HepG2 (cell line): ENCODE measurements around the gene PDGFB. TPM values are rescaled to one million over a fixed set of nuclear protein-coding genes. Genes with fewer than 3 reads are reported as not detected.
A peak's percentile ranks its signal among the peaks of the same experiment; 100 is the strongest.

Experiments
- ARNT2 ChIP-seq: sonication (generic); formaldehyde crosslinking; IDR thresholded peaks from 2 replicates; pipeline ENCODE4 v1.8.0; 2022; ENCODE audit warnings: mild to moderate bottlenecking, low read depth, missing genetic modification reagents, moderate library complexity
- ATRX ChIP-seq: sonication (generic); formaldehyde crosslinking; IDR thresholded peaks from 2 replicates; pipeline ENCODE4 v1.4.0; 2020; ENCODE audit warnings: missing genetic modification reagents, borderline replicate concordance
- CENPX ChIP-seq: sonication (generic); formaldehyde crosslinking; IDR thresholded peaks from 2 replicates; pipeline ENCODE4 v1.9.0; 2021; ENCODE audit warnings: mild to moderate bottlenecking, missing genetic modification reagents, moderate library complexity
- IRF2 ChIP-seq: IDR thresholded peaks from 2 replicates; pipeline ENCODE4 v1.6.1; 2018; ENCODE audit warnings: missing genetic modification reagents, missing compliant biosample characterization
- ISL2 ChIP-seq: sonication (generic); formaldehyde crosslinking; IDR thresholded peaks from 2 replicates; pipeline ENCODE4 v1.5.0; 2020; ENCODE audit warnings: missing genetic modification reagents
- MAF1 ChIP-seq: sonication (generic); formaldehyde crosslinking; IDR thresholded peaks from 2 replicates; pipeline ENCODE4 v1.5.0; 2020; ENCODE audit warnings: missing genetic modification reagents, borderline replicate concordance
- MIER3 ChIP-seq: IDR thresholded peaks from 2 replicates; pipeline ENCODE4 v1.6.1; 2016; ENCODE audit warnings: missing compliant biosample characterization, borderline replicate concordance
- NR2F2 ChIP-seq: IDR thresholded peaks from 2 replicates; pipeline ENCODE4 v1.6.1; 2012; ENCODE audit warnings: low read depth, inconsistent platforms, borderline replicate concordance
- SIX1 ChIP-seq: sonication (generic); formaldehyde crosslinking; IDR thresholded peaks from 2 replicates; pipeline ENCODE4 v1.4.0; 2020; ENCODE audit warnings: missing genetic modification reagents, borderline replicate concordance
- ZFAT ChIP-seq: sonication (generic); formaldehyde crosslinking; conservative IDR thresholded peaks from 2 replicates; pipeline ENCODE4 v1.8.1; 2023; ENCODE audit warnings: missing genetic modification reagents, inconsistent platforms
- ZMYM3 ChIP-seq: sonication (generic); formaldehyde crosslinking; IDR thresholded peaks from 2 replicates; pipeline ENCODE4 v1.5.1; 2020; ENCODE audit warnings: mild to moderate bottlenecking, missing genetic modification reagents
- ZNF124 ChIP-seq: sonication (generic); formaldehyde crosslinking; IDR thresholded peaks from 2 replicates; pipeline ENCODE4 v1.4.0; 2020; ENCODE audit warnings: missing genetic modification reagents
- ZNF678 ChIP-seq: sonication (generic); formaldehyde crosslinking; IDR thresholded peaks from 2 replicates; pipeline ENCODE4 v1.4.0; 2020; ENCODE audit warnings: mild to moderate bottlenecking, missing genetic modification reagents
- ZNF709 ChIP-seq: sonication (generic); formaldehyde crosslinking; IDR thresholded peaks from 2 replicates; pipeline ENCODE4 v1.5.0; 2020; ENCODE audit warnings: mild to moderate bottlenecking, missing genetic modification reagents
- ZNF761 ChIP-seq: sonication (generic); formaldehyde crosslinking; conservative IDR thresholded peaks from 2 replicates; pipeline ENCODE4 v1.4.0; 2020; ENCODE audit warnings: mild to moderate bottlenecking, missing genetic modification reagents
- ZNF879 ChIP-seq: sonication (generic); formaldehyde crosslinking; IDR thresholded peaks from 2 replicates; pipeline ENCODE4 v1.8.1; 2023; ENCODE audit warnings: missing genetic modification reagents
- ZSCAN9 ChIP-seq: IDR thresholded peaks from 2 replicates; pipeline ENCODE4 v1.6.1; 2016; ENCODE audit warnings: borderline replicate concordance
- polyA plus RNA-seq, 8 experiments: library from polyadenylated mRNA; depleted of rRNA in 3 of 8; stranded (reverse) in 7 of 8; unstranded in 1 of 8; fragments of >200 nt; fragmentation: Illumina TruSeq in 4 of 8; extraction: Trizol in 4 of 8; gene quantifications; 2 replicates each; pipeline versions ENCODE4 v1.2.1 to v1.2.3, GENCODE V29; 2011 to 2016; ENCODE audit warnings: low read depth in 4 of 8, missing spikeins in 1 of 8, mixed read lengths in 1 of 8; ENCODE audit not compliant: insufficient read depth in 1 of 8
- total RNA-seq, 5 experiments: library from RNA; depleted of rRNA; stranded (reverse); fragments of >200 nt; fragmentation: Illumina TruSeq; extraction: Trizol; gene quantifications; 2 replicates each; pipeline ENCODE4 v1.2.3, GENCODE V29; 2016; ENCODE audit warnings: low read depth in 1 of 5
- TF ChIP-seq, protein P1 (sequence below): IDR thresholded peaks from 2 replicates; pipeline ENCODE4 v1.6.1; 2016; ENCODE audit warnings: mild to moderate bottlenecking
- TF ChIP-seq, protein P2 (sequence below): sonication (generic); formaldehyde crosslinking; IDR thresholded peaks from 2 replicates; pipeline ENCODE4 v1.4.0; 2020; ENCODE audit warnings: missing genetic modification reagents
- TF ChIP-seq, protein P3 (sequence below): sonication (generic); formaldehyde crosslinking; IDR thresholded peaks from 2 replicates; pipeline ENCODE4 v1.5.0; 2020; ENCODE audit warnings: missing genetic modification reagents
- TF ChIP-seq, protein P4 (sequence below): sonication (generic); formaldehyde crosslinking; IDR thresholded peaks from 2 replicates; pipeline ENCODE4 v1.8.0; 2022; ENCODE audit warnings: mild to moderate bottlenecking, missing genetic modification reagents, borderline replicate concordance
- TF ChIP-seq, protein P5 (sequence below): sonication (generic); formaldehyde crosslinking; IDR thresholded peaks from 2 replicates; pipeline ENCODE4 v1.8.1; 2023; ENCODE audit warnings: mild to moderate bottlenecking, missing genetic modification reagents
- TF ChIP-seq, protein P6 (sequence below): sonication (generic); formaldehyde crosslinking; IDR thresholded peaks from 2 replicates; pipeline ENCODE4 v1.4.0; 2020; ENCODE audit warnings: missing genetic modification reagents

The PDGFB gene
- total and polyA plus RNA-seq, 2 of the 13 experiments (the other 11 are each of a cell fraction or from before 2014, with no cell fraction given), result 1.4 to 10.1 TPM

DNA sequence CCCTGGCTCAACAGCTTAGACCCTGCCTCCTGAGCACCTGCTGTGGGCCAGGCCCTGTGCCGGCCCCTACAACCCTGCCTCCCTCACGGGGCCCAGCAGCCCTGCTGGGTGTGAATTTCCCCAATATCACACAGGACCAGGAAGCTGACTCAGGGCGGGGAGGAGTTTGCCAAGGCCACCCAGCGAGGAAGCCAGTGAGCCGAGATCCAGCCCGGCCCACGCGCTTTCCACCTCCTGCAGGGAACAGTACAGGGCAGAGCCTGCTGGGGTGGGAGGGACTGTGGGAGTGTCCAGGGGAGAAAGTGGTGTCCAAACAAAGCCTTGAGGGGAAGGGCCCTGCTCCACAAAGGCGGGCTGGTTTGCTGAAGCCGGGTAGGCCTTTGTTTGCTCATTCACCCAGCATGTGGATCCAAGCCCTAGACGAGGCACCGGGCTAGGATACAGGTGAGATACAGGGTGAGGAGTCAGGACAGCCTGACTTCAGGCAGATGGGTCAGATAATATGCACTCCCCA, 47.8 kb upstream of the PDGFB start (continued):
- TF ChIP-seq IRF2 (CRISPR knock-in tag), result peak; percentile 68; the same call in 1 of the 2 replicates
- TF ChIP-seq, protein P1, sequence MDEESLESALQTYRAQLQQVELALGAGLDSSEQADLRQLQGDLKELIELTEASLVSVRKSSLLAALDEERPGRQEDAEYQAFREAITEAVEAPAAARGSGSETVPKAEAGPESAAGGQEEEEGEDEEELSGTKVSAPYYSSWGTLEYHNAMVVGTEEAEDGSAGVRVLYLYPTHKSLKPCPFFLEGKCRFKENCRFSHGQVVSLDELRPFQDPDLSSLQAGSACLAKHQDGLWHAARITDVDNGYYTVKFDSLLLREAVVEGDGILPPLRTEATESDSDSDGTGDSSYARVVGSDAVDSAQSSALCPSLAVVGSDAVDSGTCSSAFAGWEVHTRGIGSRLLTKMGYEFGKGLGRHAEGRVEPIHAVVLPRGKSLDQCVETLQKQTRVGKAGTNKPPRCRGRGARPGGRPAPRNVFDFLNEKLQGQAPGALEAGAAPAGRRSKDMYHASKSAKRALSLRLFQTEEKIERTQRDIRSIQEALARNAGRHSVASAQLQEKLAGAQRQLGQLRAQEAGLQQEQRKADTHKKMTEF (CRISPR knock-in tag), result peak; percentile 49; the same call in 1 of the 2 replicates
- no peak for TF ChIP-seq MAF1 (CRISPR knock-in tag)
- TF ChIP-seq, protein P2, sequence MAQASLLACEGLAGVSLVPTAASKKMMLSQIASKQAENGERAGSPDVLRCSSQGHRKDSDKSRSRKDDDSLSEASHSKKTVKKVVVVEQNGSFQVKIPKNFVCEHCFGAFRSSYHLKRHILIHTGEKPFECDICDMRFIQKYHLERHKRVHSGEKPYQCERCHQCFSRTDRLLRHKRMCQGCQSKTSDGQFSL (CRISPR knock-in tag), result no peak
- no peak for TF ChIP-seq ZNF678
- TF ChIP-seq ZSCAN9 (CRISPR knock-in tag), result peak; percentile 68
- TF ChIP-seq SIX1 (CRISPR knock-in tag), result no peak; the same call in 1 of the 2 replicates
- TF ChIP-seq, protein P3, sequence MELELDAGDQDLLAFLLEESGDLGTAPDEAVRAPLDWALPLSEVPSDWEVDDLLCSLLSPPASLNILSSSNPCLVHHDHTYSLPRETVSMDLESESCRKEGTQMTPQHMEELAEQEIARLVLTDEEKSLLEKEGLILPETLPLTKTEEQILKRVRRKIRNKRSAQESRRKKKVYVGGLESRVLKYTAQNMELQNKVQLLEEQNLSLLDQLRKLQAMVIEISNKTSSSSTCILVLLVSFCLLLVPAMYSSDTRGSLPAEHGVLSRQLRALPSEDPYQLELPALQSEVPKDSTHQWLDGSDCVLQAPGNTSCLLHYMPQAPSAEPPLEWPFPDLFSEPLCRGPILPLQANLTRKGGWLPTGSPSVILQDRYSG (CRISPR knock-in tag), result no peak
- TF ChIP-seq ZNF709, result peak; percentile 43; the same call in 1 of the 2 replicates
- TF ChIP-seq ZFAT (CRISPR knock-in tag), result no peak
- TF ChIP-seq ATRX (CRISPR knock-in tag), result no peak
- 0 out of 2 replicates have a peak, but pooled peaks have one; percentile 55 for TF ChIP-seq ZNF761 (CRISPR knock-in tag)
- TF ChIP-seq, protein P4, sequence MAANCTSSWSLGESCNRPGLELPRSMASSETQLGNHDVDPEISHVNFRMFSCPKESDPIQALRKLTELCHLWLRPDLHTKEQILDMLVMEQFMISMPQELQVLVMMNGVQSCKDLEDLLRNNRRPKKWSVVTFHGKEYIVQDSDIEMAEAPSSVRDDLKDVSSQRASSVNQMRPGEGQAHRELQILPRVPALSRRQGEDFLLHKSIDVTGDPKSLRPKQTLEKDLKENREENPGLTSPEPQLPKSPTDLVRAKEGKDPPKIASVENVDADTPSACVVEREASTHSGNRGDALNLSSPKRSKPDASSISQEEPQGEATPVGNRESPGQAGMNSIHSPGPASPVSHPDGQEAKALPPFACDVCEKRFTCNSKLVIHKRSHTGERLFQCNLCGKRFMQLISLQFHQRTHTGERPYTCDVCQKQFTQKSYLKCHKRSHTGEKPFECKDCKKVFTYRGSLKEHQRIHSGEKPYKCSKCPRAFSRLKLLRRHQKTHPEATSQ (CRISPR knock-in tag), result no peak
- TF ChIP-seq NR2F2, result no peak
- TF ChIP-seq ISL2, result 0 out of 2 replicates have a peak, but pooled peaks have one; percentile 30
- TF ChIP-seq ARNT2 (CRISPR knock-in tag), result peak; percentile 63; the same call in 1 of the 2 replicates
- TF ChIP-seq MIER3 (CRISPR knock-in tag), result no peak
- peak; percentile 82 for TF ChIP-seq ZMYM3 (CRISPR knock-in tag)
- TF ChIP-seq CENPX (CRISPR knock-in tag), result no peak
- TF ChIP-seq, protein P5, sequence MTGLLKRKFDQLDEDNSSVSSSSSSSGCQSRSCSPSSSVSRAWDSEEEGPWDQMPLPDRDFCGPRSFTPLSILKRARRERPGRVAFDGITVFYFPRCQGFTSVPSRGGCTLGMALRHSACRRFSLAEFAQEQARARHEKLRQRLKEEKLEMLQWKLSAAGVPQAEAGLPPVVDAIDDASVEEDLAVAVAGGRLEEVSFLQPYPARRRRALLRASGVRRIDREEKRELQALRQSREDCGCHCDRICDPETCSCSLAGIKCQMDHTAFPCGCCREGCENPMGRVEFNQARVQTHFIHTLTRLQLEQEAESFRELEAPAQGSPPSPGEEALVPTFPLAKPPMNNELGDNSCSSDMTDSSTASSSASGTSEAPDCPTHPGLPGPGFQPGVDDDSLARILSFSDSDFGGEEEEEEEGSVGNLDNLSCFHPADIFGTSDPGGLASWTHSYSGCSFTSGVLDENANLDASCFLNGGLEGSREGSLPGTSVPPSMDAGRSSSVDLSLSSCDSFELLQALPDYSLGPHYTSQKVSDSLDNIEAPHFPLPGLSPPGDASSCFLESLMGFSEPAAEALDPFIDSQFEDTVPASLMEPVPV (CRISPR knock-in tag), result peak; percentile 37; the same call in 1 of the 2 replicates
- TF ChIP-seq, protein P6, sequence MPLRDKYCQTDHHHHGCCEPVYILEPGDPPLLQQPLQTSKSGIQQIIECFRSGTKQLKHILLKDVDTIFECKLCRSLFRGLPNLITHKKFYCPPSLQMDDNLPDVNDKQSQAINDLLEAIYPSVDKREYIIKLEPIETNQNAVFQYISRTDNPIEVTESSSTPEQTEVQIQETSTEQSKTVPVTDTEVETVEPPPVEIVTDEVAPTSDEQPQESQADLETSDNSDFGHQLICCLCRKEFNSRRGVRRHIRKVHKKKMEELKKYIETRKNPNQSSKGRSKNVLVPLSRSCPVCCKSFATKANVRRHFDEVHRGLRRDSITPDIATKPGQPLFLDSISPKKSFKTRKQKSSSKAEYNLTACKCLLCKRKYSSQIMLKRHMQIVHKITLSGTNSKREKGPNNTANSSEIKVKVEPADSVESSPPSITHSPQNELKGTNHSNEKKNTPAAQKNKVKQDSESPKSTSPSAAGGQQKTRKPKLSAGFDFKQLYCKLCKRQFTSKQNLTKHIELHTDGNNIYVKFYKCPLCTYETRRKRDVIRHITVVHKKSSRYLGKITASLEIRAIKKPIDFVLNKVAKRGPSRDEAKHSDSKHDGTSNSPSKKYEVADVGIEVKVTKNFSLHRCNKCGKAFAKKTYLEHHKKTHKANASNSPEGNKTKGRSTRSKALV (CRISPR knock-in tag), result peak; percentile 67
- 0 out of 2 replicates have a peak, but pooled peaks have one; percentile 43 for TF ChIP-seq ZNF879 (CRISPR knock-in tag)
- no peak for TF ChIP-seq ZNF124
